Motor neuron (in vitro differentiated cells): ENCODE data around the gene SLC6A14. TPM values are rescaled to one million over a fixed set of nuclear protein-coding genes. Genes with fewer than 3 reads are reported as not detected.

Experiments used
- ATAC-seq, 8 experiments: fragments of 200-7000 bp; cut with Tn5 transposase; replicated peaks in 6 of 8; 2 replicates each; pipeline ENCODE4 v1.8.0; 2021; ENCODE audit warnings: mild to moderate bottlenecking in 8 of 8, moderate library complexity in 8 of 8
- H3K27ac ChIP-seq, 2 donors: fragments of 250-450 bp; sonication (Bioruptor Pico); 2 replicates each; pipeline ENCODE4 v1.9.0; 2021; ENCODE audit warnings: antibody characterized with exemption in 2 of 2, mild to moderate bottlenecking in 2 of 2, moderate library complexity in 1 of 2
- H3K4me1 ChIP-seq, 2 donors: fragments of 250-450 bp; sonication (Bioruptor Pico); replicated peaks in 1 of 2; 2 replicates each; pipeline ENCODE4 v1.6.1; 2021; ENCODE audit warnings: antibody characterized with exemption in 2 of 2, mild to moderate bottlenecking in 2 of 2, moderate library complexity in 1 of 2
- H3K4me3 ChIP-seq, 5 donors: fragments of 250-450 bp; sonication (Bioruptor Pico); 2 replicates each; pipeline ENCODE4 v1.9.0; 2021; ENCODE audit warnings: antibody characterized with exemption in 5 of 5, mild to moderate bottlenecking in 5 of 5, moderate library complexity in 4 of 5
- WGBS, 10 experiments: fragments of 450-650 bp; shearing (Covaris generic); methylation state at CpG; one replicate each; pipeline ENCODE4 v1.0.0; 2022; 5-methylcytosine and 5-hydroxymethylcytosine counted together
- in situ Hi-C, 9 experiments: fragments of 400-800 bp; cut with MboI; loops; one replicate each; pipeline ENCODE4 v1.15.0; 2021; ENCODE audit warnings: low sequenced_read_pairs in 9 of 9, low pct_unique_long_range_greater_than_20kb in 2 of 9; ENCODE audit not compliant: unreplicated experiment in 9 of 9
- total RNA-seq, 8 experiments: library from RNA; unstranded; fragments of 300-600 nt; gene quantifications; 2 replicates each; pipeline versions ENCODE4 v1.2.3 to v1.2.4, GENCODE V29; 2022

Gene SLC6A14
- under 1 TPM in 2 of 8 experiments, not detected in 6; 0.05 to 0.14 TPM for total RNA-seq

GRCh38 chrX:116436358-116436816, at the start of gene SLC6A14:
SLC6A14 (plus strand) TSS chrX:116436606; CDS start chrX:116436710, 104 bp downstream.
- 0 to 20% methylated on average over 1 of the region's 9 CpGs; no CpG with 5 or more reads in 8 of the 10 experiments for WGBS, 10 experiments
- in situ Hi-C loops, result no loop called here
- no peaks in the 10 kb centered on the region for H3K4me1 ChIP-seq
- H3K4me3 ChIP-seq, result no peak within 1 kb of the TSS
- H3K27ac ChIP-seq, result no peak within 1 kb of the TSS
- ATAC-seq, result no peak

GRCh38 chrX:116395752-116396151, 40.7 kb upstream of the SLC6A14 start:
- Histone ChIP-seq H3K4me1 (no peaks in the 10 kb centered on the region), H3K27ac (no peak overlapping the region), H3K4me3 (no peak overlapping the region)
- WGBS, 10 experiments, result 20 to 100% (median 55%) methylated on average over 1 to 7 of the region's 7 CpGs; no CpG with 5 or more reads in 3 of the 10 experiments
- no peak for ATAC-seq
- in situ Hi-C loops, result no loop called here

- no peaks in the 10 kb centered on the region for H3K4me1 ChIP-seq
- H3K4me3 ChIP-seq, result no peak overlapping the region
- no peak overlapping the region for H3K27ac ChIP-seq
- in situ Hi-C loops, result no loop called here
- ATAC-seq, result no peak
These were observed 36.7 kb upstream of the SLC6A14 start for GRCh38 chrX:116399681-116400080.

DNA sequence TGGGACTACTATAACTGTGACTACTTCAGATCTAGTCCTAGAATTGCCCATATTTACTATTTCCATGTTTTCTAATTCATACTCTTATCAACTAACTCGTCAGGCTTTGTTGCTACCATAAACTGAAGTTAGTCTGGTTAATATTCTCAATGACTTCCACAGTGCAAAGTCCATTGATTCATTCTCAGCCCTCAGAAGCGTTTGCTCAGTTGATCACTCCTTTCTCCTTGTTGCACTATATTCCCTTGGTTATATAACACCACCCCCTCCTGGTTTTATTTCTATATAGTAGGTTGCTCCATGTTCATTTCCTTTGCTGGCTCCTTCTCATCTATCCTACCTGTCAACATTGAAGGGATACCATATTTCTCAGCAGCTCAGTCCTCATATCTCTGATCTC, 27.2 kb upstream of the SLC6A14 start:
- in situ Hi-C loops, result no loop called here
- ATAC-seq, result no peak
- no peak overlapping the region for H3K27ac ChIP-seq
- no peak overlapping the region for H3K4me3 ChIP-seq
- no peaks in the 10 kb centered on the region for H3K4me1 ChIP-seq
- 0 to 60% (median 0%) methylated on average over 1 to 2 of the region's 2 CpGs; no CpG with 5 or more reads in 5 of the 10 experiments for WGBS, 10 experiments

GRCh38 chrX:116413273-116413672, 23.1 kb upstream of the SLC6A14 start:
- Histone ChIP-seq H3K4me1 (no peaks in the 10 kb centered on the region), H3K4me3 (no peak overlapping the region), H3K27ac (no peak overlapping the region)
- whole genome bisulfite sequencing, 10 experiments, result 0 to 80% (median 21%) methylated on average over 1 of the region's 1 CpG; no CpG with 5 or more reads in 5 of the 10 experiments
- in situ Hi-C loops, result no loop called here
- no peak for ATAC-seq

- 0 to 100% (median 28%) methylated on average over 1 of the region's 1 CpG; no CpG with 5 or more reads in 4 of the 10 experiments for WGBS, 10 experiments
- ATAC-seq, result no peak
- Histone ChIP-seq H3K27ac (no peak overlapping the region), H3K4me3 (no peak overlapping the region), H3K4me1 (no peaks in the 10 kb centered on the region)
- in situ Hi-C loops, result no loop called here
These were observed 19.2 kb upstream of the SLC6A14 start for GRCh38 chrX:116417214-116417613.

DNA sequence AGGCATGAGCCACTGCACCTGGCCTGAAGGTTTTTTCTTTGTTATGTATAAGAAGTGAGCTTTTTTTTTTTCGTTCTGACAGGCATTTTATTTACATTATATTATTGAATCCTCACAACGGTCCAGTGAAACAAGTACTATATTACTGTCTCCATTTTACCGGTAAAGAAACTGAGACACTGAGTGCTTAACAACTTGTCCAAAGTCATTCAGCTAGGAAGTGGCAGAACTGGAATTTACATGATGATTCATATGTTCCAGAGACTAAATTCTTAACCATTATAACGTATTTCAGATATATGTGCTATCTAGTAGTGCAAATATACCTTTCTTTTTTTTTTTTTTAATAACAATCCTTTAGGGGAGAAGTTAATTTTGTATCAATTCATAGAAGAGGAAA, 18.4 kb upstream of the SLC6A14 start:
- ATAC-seq, result no peak
- WGBS, 10 experiments, result 6 to 80% (median 75%) methylated on average over 1 to 4 of the region's 4 CpGs; no CpG with 5 or more reads in 3 of the 10 experiments
- no peak overlapping the region for H3K27ac ChIP-seq
- H3K4me3 ChIP-seq, result no peak overlapping the region
- H3K4me1 ChIP-seq, result no peaks in the 10 kb centered on the region
- in situ Hi-C loops, result no loop called here

DNA sequence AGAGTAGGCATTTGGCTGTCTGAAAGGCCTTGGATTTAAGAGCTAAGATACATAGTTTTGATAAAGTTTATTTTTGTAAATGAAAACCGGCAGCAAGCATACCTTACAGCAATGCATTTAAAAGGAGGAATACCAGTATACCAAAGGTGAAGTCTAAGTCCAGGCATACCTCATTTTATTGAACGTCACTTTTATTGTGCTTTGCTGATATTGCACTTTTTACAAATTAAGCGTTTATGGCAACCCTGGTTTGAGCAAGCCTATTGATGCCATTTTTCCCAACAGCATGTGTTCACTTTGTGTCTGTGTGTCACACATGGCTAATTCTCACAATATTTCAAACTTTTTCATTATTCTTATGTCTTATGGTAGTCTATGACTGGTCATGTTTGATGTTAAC, 8.4 kb upstream of the SLC6A14 start:
- H3K27ac ChIP-seq, result no peak overlapping the region
- in situ Hi-C loops, result no loop called here
- 17 to 100% (median 70%) methylated on average over 1 to 3 of the region's 3 CpGs; no CpG with 5 or more reads in 4 of the 10 experiments for WGBS, 10 experiments

GRCh38 chrX:116435597-116435996, 809 bp upstream of the SLC6A14 start:
- Histone ChIP-seq H3K4me3 (no peak overlapping the region), H3K4me1 (no peaks in the 10 kb centered on the region), H3K27ac (no peak overlapping the region)
- in situ Hi-C loops, result no loop called here
- no peak for ATAC-seq

More for the DNA sequence above, 8.4 kb upstream of the SLC6A14 start:
- no peak for ATAC-seq
- Histone ChIP-seq H3K4me3 (no peak overlapping the region), H3K4me1 (no peaks in the 10 kb centered on the region)

GRCh38 chrX:116449156-116449555, 12.8 kb downstream of the SLC6A14 start:
- in situ Hi-C loops, result no loop called here
- peak in 2 of 8 experiments; percentile 70 to 82 for ATAC-seq
- Histone ChIP-seq H3K27ac (no peak overlapping the region), H3K4me1 (no peaks in the 10 kb centered on the region), H3K4me3 (no peak overlapping the region)
- 48 to 71% (median 50%) methylated on average over 1 to 2 of the region's 2 CpGs; no CpG with 5 or more reads in 7 of the 10 experiments for WGBS, 10 experiments

GRCh38 chrX:116462822-116463221, 26.4 kb downstream of the SLC6A14 start, which contains the start of gene CT83:
CT83 (minus strand) TSS chrX:116462976; CDS start chrX:116462856, 120 bp downstream.
- no peak for ATAC-seq
- in situ Hi-C loops, result no loop called here
- H3K27ac ChIP-seq, result no peak within 1 kb of the TSS
- H3K4me1 ChIP-seq, result no peaks in the 10 kb centered on the region
- no peak within 1 kb of the TSS for H3K4me3 ChIP-seq
- 40 to 100% (median 81%) methylated on average over 2 to 13 of the region's 18 CpGs; no CpG with 5 or more reads in 5 of the 10 experiments for WGBS, 10 experiments

DNA sequence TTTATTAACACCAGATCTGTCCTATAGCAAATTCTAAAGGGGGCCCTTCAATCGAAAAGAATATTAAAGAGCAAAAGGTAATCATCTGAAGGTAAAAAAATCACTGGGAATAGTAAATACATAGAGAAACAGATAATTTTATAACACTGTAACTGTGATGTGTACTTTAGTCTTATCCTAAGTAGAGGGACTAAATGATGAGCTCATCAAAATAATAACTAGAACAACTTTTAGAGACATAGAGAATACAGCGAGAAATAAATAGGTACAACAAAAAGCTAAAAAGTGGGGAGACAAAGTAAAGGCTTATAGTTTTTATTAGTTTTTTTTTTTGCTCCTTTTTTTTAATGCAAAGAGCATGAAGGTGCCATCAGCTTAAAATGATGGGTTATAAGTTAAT, 43.7 kb downstream of the SLC6A14 start:
- ATAC-seq, result no peak
- no peak overlapping the region for H3K4me3 ChIP-seq
- in situ Hi-C loops, result loop anchor here in 1 of 9 experiments (25.0 kb wide), 1 partner anchor 268 kb away; no protein-coding TSS in a partner anchor
- WGBS, 10 experiments, result 0 to 100% (median 60%) methylated on average over 1 to 2 of the region's 2 CpGs; no CpG with 5 or more reads in 1 of the 10 experiments
- no peak overlapping the region for H3K27ac ChIP-seq
- H3K4me1 ChIP-seq, result no peaks in the 10 kb centered on the region

GRCh38 chrX:116490104-116490503, 53.7 kb downstream of the SLC6A14 start:
- Histone ChIP-seq H3K4me1 (no peaks in the 10 kb centered on the region), H3K4me3 (no peak overlapping the region), H3K27ac (no peak overlapping the region)
- ATAC-seq, result no peak
- in situ Hi-C loops, result loop anchor here in 1 of 9 experiments (25.0 kb wide), 1 partner anchor 278 kb away; no protein-coding TSS in a partner anchor

DNA sequence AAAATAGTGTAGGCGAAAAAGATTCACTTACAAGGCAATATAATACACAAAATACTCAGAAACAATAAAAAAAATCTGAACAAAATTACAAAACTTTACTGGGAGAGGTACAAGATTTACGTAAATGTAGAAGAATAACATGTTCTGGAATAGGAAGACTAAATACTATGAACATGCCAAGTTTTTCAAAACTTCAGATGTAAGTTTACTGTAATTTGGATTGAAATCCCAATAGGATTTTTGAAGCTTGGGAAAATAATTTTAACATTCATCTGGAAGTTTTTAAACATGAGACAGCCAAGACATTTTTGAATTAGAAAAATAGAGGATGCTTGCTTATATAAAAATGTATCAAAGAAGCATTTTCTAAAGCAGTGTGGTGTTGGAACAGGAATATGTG, 56.9 kb downstream of the SLC6A14 start:
- in situ Hi-C loops, result loop anchor here in 1 of 9 experiments (25.0 kb wide), 1 partner anchor 281 kb away; no protein-coding TSS in a partner anchor
- no peaks in the 10 kb centered on the region for H3K4me1 ChIP-seq
- 0 to 100% (median 58%) methylated on average over 1 to 2 of the region's 2 CpGs; no CpG with 5 or more reads in 2 of the 10 experiments for WGBS, 10 experiments
- no peak for ATAC-seq
- H3K4me3 ChIP-seq, result no peak overlapping the region
- no peak overlapping the region for H3K27ac ChIP-seq
